Activated naive CD4-positive, alpha-beta T cell treated with anti-CD3 and anti-CD28 coated beads, Interleukin-2, amount 10 ng/mL, durations not matched to agents 7 days and 5 days (primary cell): Measurements from ENCODE around the gene ADD3.

ENCODE experiments used
- CTCF ChIA-PET: fragments of 350-600 bp; sonication (Branson Sonifier 250); formaldehyde crosslinking; loops from one replicate; lab custom pipeline; 2021; ENCODE audit warnings: antibody characterized with exemption; lab: Charles Lee
- DNase-seq: peaks from one replicate; pipeline ENCODE4 v3.0.0-alpha.2; 2020
- H3K27ac Mint-ChIP-seq: one replicate; pipeline ENCODE4 v1.8.0; 2021; ENCODE audit warnings: mild to moderate bottlenecking, moderate library complexity, mixed read lengths
- H3K27me3 Mint-ChIP-seq: one replicate; pipeline ENCODE4 v1.8.0; 2021; ENCODE audit warnings: mild to moderate bottlenecking, mixed read lengths
- H3K36me3 Mint-ChIP-seq: one replicate; pipeline ENCODE4 v1.8.0; 2021; ENCODE audit warnings: mixed read lengths
- H3K4me1 Mint-ChIP-seq: one replicate; pipeline ENCODE4 v1.8.0; 2021; ENCODE audit warnings: mixed read lengths
- H3K4me3 Mint-ChIP-seq: one replicate; pipeline ENCODE4 v1.8.0; 2021; ENCODE audit warnings: mild to moderate bottlenecking, moderate library complexity, mixed read lengths
- H3K9me3 Mint-ChIP-seq: one replicate; pipeline ENCODE4 v1.8.0; 2021; ENCODE audit warnings: mixed read lengths

Gene ADD3

GRCh38 chr10:110179220-110179619 is 171.4 kb downstream of the ADD3 start:
- Mint-ChIP-seq H3K4me3 (no peak overlapping the region), H3K36me3 (no peaks in the 10 kb centered on the region), H3K4me1 (peaks cover 4% of the 10 kb centered on the region), H3K9me3 (no peaks in the 10 kb centered on the region), H3K27ac (no peak overlapping the region), H3K27me3 (peaks cover 71% of the 10 kb centered on the region)
- no peak for DNase-seq
- CTCF ChIA-PET, result interaction anchor here (0.6 to 0.7 kb wide), 2 partner anchors 436 to 688 kb away, joined by 3 read pairs; no protein-coding TSS in a partner anchor

DNA sequence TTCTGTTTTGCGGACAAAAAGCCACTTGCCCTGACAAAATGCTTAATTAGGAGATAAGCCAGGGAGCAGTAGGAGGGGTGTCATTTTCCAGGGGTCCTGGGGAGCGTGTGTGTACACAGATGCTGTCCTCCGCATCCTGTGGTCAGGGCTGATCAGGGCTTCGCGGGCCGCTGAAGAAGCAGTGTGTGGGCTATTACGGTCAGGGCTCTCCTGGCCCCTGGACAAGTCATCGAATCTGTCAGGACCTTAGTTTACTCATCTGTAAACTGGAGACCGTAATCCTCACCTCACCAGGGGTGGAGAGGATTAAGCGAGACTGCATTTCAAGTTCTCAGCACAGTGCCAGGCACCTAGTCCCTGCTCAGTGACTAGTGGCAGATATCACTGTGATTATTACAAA is 173.7 kb downstream of the ADD3 start:
- CTCF ChIA-PET, result no interaction called here
- H3K27me3 Mint-ChIP-seq, result peaks cover 62% of the 10 kb centered on the region

DNA sequence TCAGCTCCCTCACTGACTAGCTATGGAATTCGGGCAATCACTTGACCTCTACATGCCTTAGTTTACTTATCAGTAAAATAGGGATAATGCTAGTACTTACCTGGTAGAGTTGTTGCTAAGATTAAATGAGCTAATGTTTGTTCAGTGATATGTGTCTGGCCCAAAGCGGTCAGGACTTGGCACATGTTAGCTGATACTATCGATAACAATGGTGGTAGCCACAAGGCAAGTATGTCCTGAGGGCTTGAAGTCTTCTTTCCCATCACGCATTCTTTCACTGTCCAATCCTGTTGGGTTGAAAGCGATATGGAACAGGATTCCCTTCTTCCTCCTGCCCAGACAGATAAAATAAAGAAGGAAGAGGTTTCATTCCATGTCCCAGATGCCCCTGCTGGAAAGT is 174.1 kb downstream of the ADD3 start:
- peaks cover 57% of the 10 kb centered on the region for H3K27me3 Mint-ChIP-seq

More for the DNA sequence above, 173.7 kb downstream of the ADD3 start:
- Mint-ChIP-seq H3K9me3 (no peaks in the 10 kb centered on the region), H3K4me3 (no peak overlapping the region), H3K36me3 (no peaks in the 10 kb centered on the region), H3K27ac (no peak overlapping the region), H3K4me1 (peaks cover under 1% of the 10 kb centered on the region)
- DNase-seq, result no peak

GRCh38 chr10:110184398-110184797 is 176.6 kb downstream of the ADD3 start:
- Mint-ChIP-seq H3K27me3 (peaks cover 41% of the 10 kb centered on the region), H3K4me1 (peaks cover 2% of the 10 kb centered on the region), H3K27ac (no peak overlapping the region), H3K36me3 (no peaks in the 10 kb centered on the region), H3K9me3 (no peaks in the 10 kb centered on the region), H3K4me3 (no peak overlapping the region)
- CTCF ChIA-PET, result interaction anchor here (1.0 to 1.7 kb wide), 2 partner anchors 22 to 300 kb away, joined by 3 to 6 read pairs; no protein-coding TSS in a partner anchor
- DNase-seq, result no peak

More for the DNA sequence above, 174.1 kb downstream of the ADD3 start:
- no peak for DNase-seq
- Mint-ChIP-seq H3K27ac (no peak overlapping the region), H3K4me3 (no peak overlapping the region), H3K4me1 (no peaks in the 10 kb centered on the region), H3K9me3 (no peaks in the 10 kb centered on the region), H3K36me3 (no peaks in the 10 kb centered on the region)
- CTCF ChIA-PET, result no interaction called here
